A549 treated with Hydrocortisone at 1 μM for 4 hours (cell line): ENCODE results near the gene RBKS. TPM values are rescaled to one million over a fixed set of nuclear protein-coding genes. Genes with fewer than 3 reads are reported as not detected.

Experiments
- total RNA-seq: library from RNA; stranded (reverse); fragments of 200-300 nt; extraction: Qiagen RNA extraction; gene quantifications from 5 replicates; pipeline ENCODE4 v1.2.3, GENCODE V29; 2022

The RBKS gene
- 6.2 to 8.6 TPM (median 8.2 TPM) in 5 replicates for total RNA-seq

DNA sequence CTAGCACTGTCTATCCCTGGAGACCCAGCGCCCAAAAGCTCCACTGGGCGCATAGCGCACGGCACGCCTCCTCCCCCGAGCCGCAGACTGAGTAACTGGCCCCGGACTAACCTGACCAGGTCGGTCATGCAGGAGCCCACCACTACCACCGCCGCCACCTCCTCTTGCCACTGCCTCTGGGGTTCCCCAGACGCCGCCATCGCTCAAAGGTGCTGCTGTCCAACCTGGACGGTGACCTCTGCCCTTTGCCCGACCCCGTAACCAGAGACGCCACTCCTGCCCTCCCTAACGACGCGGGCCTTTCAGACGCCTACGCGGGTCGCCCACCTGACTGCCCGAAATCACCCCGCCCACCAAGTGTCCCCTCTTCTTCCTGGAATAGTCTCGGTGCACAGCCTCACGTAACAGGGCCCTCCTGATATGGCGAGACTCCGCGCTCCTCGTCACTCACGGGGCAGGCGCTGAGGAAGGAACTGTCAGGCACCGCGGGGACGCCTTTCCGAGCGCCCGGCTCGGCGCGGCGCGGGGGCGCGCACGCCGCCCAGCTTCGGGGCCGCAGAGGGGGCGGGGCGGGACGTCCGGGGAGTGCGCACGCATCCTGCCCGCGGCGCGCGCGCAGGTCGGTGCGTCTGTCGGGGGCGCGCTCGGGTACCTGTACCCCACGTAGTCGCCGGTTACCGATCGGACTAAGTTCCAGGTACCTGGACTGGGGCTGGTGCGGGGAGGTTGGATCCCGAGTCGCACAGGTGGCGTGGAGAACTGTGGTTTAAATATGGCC, at the start of gene RBKS, which contains the start of gene BABAM2:
TSS of gene RBKS (minus strand) at position 242 of the 778 bp plus-strand sequence. CDS start at position 200, 42 bp downstream.
TSS of gene BABAM2 (plus strand) at position 584 of the 778 bp plus-strand sequence. CDS start 3,828 bp downstream, outside the sequence.

DNA sequence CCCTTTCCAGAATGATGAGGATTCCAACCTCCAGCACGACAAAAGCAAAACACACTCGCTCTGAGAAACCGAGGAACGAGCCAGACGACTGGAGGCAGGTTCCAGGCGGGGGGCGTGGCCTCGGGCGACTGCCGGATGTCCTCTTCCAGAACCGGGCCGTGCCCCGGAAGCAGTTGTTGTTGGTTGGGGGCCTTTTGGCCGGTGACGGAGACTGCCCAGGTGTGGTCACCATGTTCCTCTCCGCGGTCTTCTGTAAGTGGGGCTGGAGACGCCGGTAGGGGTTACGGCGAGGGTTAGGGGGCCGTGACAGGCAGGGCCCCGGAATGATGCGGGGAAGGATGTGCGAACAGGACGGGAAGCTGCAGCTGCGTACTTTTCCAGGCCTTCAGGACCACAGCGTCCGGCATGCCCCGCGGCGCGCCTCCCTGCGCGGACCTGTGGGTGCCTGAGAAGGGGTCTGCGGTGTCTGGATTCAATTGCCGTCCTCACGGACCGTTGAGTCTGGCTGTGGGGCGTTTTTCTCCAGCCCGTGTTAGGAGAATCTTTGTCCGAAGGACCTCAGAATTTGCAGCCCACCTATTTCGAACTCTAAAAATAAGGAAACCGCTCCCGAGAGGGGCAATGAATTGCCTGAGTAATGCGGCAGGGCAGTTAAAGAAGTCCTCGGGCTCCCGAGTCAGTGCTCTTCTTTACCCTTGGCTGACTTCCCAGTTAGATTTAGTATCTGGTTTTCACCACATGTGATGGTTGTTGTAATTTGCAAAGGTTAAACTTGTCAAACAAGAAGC, 118.4 kb downstream of the RBKS start, which contains the start of gene MRPL33:
TSS of gene MRPL33 (plus strand) at position 172 of the 788 bp plus-strand sequence. CDS start at position 231, 59 bp downstream.

Other genes with a start within 250 kb of the RBKS start
- 29.5 to 33.4 TPM (median 31.9 TPM) in 5 replicates for gene SUPT7L, start 226.8 kb downstream of the RBKS start, total RNA-seq
- gene SLC4A1AP, start 226.5 kb downstream of the RBKS start, total RNA-seq = 27.0 to 40.2 TPM (median 29.0 TPM) in 5 replicates
- gene MRPL33, start 118.7 kb downstream of the RBKS start, total RNA-seq = 330 to 445 TPM (median 338 TPM) in 5 replicates
- 47.2 to 48.7 TPM (median 47.6 TPM) in 5 replicates for gene BABAM2, start 342 bp upstream of the RBKS start, total RNA-seq